Activated effector memory CD4-positive, alpha-beta T cell treated with anti-CD3 and anti-CD28 coated beads, Interleukin-2, amount 50 U/mL, for 16 hours (primary cell): ENCODE results near the gene CHD8.
"Not testable (repeated sequence)": the region's sequence is repeated elsewhere in the genome, so short reads cannot be mapped to it uniquely, and the experiment has no call there.

ENCODE experiments used
- DNase-seq: peaks from one replicate; pipeline ENCODE4 v3.0.0-alpha.2; 2020

The CHD8 gene

GRCh38 chr14:21455912-21456667, at the start of gene CHD8:
TSS of gene CHD8 (minus strand) at chr14:21456123. CDS start at chr14:21431643, 24,480 bp downstream.
- DNase-seq = peak; percentile 100

GRCh38 chr14:21505012-21505553, 49.2 kb upstream of the CHD8 start:
- DNase-seq = no peak

- no peak for DNase-seq
Measured at GRCh38 chr14:21503376-21503775, 47.5 kb upstream of the CHD8 start.

GRCh38 chr14:21501568-21501967, 45.6 kb upstream of the CHD8 start:
- no peak for DNase-seq

GRCh38 chr14:21498540-21499526, 42.9 kb upstream of the CHD8 start:
- no peak for DNase-seq

- DNase-seq = no peak
Measured at GRCh38 chr14:21496453-21496852, 40.5 kb upstream of the CHD8 start.

- no peak for DNase-seq
Measured at GRCh38 chr14:21494902-21495762, 39.2 kb upstream of the CHD8 start.

GRCh38 chr14:21486640-21487087, 30.7 kb upstream of the CHD8 start:
- DNase-seq = no peak

- peak; percentile 98 for DNase-seq
Measured at GRCh38 chr14:21476925-21477681, 21.2 kb upstream of the CHD8 start, which contains the start of the genes RAB2B and TOX4. TSS of gene RAB2B (minus strand) at chr14:21476959. CDS start at chr14:21476872, 87 bp downstream. TSS of gene TOX4 (plus strand) at chr14:21477195. CDS start at chr14:21477279, 84 bp downstream.

- peak; percentile 94 for DNase-seq
Measured at GRCh38 chr14:21476523-21476924, 20.6 kb upstream of the CHD8 start.

GRCh38 chr14:21475767-21476522, 20.0 kb upstream of the CHD8 start:
- no peak for DNase-seq

- no peak for DNase-seq
Measured at GRCh38 chr14:21467616-21468015, 11.7 kb upstream of the CHD8 start.

GRCh38 chr14:21455592-21455911, 371 bp downstream of the CHD8 start:
- DNase-seq = no peak

- DNase-seq = no peak
Measured at GRCh38 chr14:21454843-21455544, 929 bp downstream of the CHD8 start.

- no peak for DNase-seq
Measured at GRCh38 chr14:21449899-21450216, 6.1 kb downstream of the CHD8 start.

- not testable (repeated sequence) for DNase-seq
Measured at GRCh38 chr14:21442657-21443056, 13.3 kb downstream of the CHD8 start.

- DNase-seq = no peak
Measured at GRCh38 chr14:21440859-21441258, 15.1 kb downstream of the CHD8 start.

- peak; percentile 99 for DNase-seq
Measured at GRCh38 chr14:21437063-21437901, 18.6 kb downstream of the CHD8 start.

- DNase-seq = no peak
Measured at GRCh38 chr14:21436567-21437062, 19.3 kb downstream of the CHD8 start.
